Hepatocyte (in vitro differentiated cells): Measurements from ENCODE around the gene ASS1.

Experiments used
- EZH2phosphoT487 ChIP-seq: fragments of 200-600 bp; sonication (generic); IDR thresholded peaks from one replicate; pipeline ENCODE4 v1.6.1; 2018; ENCODE audit warnings: antibody characterized with exemption, mild to moderate bottlenecking, low read depth, moderate library complexity; ENCODE audit not compliant: unreplicated experiment, severe bottlenecking
- TF ChIP-seq, protein P1 (sequence below): fragments of 200-600 bp; sonication (generic); IDR thresholded peaks from 2 replicates; pipeline ENCODE4 v1.5.1; 2016; ENCODE audit warnings: antibody characterized with exemption, mild to moderate bottlenecking; ENCODE audit not compliant: poor library complexity

DNA sequence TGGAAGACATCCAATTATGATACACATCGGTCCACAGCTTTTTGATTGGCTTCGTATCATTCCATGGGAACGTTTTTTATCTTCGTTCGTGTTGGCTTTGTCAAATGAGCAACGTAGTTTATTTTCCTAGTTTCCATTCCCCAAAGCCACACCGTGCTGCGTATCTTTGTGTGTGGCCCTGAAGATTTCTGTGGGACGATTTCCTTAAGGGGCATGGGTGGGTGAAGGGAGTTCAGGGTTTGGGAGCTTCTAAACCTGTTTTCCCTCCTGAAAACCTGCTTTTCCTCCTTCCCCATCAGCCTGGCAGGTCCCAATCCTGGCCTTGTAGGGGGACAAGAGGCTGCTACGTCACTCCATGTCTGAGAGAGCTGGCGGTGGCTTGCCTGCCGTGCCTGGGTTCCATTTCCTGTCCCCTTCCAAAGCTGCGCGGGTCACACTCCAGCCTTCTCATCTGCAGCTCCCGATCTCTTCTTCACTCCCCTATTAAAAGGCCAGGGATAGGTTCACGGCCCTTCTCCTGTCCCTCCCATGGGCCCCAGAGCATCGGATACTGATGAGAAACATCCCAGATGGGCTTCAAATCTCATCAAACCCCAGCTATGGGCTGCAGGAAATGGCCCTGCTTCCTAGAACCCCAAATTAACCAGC, 23.5 kb upstream of the ASS1 start:
- TF ChIP-seq, protein P1, sequence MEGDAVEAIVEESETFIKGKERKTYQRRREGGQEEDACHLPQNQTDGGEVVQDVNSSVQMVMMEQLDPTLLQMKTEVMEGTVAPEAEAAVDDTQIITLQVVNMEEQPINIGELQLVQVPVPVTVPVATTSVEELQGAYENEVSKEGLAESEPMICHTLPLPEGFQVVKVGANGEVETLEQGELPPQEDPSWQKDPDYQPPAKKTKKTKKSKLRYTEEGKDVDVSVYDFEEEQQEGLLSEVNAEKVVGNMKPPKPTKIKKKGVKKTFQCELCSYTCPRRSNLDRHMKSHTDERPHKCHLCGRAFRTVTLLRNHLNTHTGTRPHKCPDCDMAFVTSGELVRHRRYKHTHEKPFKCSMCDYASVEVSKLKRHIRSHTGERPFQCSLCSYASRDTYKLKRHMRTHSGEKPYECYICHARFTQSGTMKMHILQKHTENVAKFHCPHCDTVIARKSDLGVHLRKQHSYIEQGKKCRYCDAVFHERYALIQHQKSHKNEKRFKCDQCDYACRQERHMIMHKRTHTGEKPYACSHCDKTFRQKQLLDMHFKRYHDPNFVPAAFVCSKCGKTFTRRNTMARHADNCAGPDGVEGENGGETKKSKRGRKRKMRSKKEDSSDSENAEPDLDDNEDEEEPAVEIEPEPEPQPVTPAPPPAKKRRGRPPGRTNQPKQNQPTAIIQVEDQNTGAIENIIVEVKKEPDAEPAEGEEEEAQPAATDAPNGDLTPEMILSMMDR: no peak
- TF ChIP-seq EZH2phosphoT487: no peak
